Epithelial cell of proximal tubule (primary cell): Measurements from ENCODE around the gene ARMC9. TPM values are rescaled to one million over a fixed set of nuclear protein-coding genes. Genes with fewer than 3 reads are reported as not detected.

Experiments
- DNase-seq: peaks from one replicate; pipeline ENCODE4 v3.0.0-alpha.2; 2011; ENCODE audit warnings: low read depth
- H3K4me3 ChIP-seq: 2 replicates; pipeline ENCODE4 v1.5.1; 2011; ENCODE audit warnings: low read depth, mild to moderate bottlenecking, low read length
- total RNA-seq: library from RNA; depleted of rRNA; stranded (reverse); fragments of >200 nt; gene quantifications from 2 replicates; pipeline ENCODE4 v1.2.3, GENCODE V29; 2015
- TF ChIP-seq, protein P1 (sequence below): conservative IDR thresholded peaks from 2 replicates; pipeline ENCODE4 v1.5.1; 2012; ENCODE audit warnings: low read depth, mild to moderate bottlenecking, low read length

Gene ARMC9
- total RNA-seq, 1 donor from 2014 or later = 12.6 TPM

DNA sequence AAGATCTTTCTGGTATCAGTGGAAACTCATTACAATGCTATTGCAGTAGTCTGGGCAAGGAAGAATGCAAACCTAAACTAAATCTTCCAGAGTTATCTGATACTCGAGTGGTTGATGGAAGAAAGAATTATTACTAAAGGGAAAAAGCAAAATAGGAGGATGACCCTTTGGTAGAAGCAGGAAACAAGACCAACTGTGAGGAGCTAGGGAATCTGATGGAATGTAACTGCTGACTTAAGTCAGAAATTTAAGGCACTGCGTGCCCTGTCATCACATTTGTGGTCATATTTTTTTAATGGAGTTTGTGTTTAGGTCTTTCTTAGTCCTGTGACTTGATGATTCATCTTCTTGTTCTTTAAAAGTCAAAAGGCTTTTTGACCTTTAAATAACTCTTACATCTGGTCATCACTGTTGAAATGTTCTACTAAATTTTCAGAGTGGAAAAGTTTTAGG is 36.5 kb upstream of the ARMC9 start:
- H3K4me3 ChIP-seq = no peak overlapping the region
- peak; percentile 96 for DNase-seq
- TF ChIP-seq, protein P1, sequence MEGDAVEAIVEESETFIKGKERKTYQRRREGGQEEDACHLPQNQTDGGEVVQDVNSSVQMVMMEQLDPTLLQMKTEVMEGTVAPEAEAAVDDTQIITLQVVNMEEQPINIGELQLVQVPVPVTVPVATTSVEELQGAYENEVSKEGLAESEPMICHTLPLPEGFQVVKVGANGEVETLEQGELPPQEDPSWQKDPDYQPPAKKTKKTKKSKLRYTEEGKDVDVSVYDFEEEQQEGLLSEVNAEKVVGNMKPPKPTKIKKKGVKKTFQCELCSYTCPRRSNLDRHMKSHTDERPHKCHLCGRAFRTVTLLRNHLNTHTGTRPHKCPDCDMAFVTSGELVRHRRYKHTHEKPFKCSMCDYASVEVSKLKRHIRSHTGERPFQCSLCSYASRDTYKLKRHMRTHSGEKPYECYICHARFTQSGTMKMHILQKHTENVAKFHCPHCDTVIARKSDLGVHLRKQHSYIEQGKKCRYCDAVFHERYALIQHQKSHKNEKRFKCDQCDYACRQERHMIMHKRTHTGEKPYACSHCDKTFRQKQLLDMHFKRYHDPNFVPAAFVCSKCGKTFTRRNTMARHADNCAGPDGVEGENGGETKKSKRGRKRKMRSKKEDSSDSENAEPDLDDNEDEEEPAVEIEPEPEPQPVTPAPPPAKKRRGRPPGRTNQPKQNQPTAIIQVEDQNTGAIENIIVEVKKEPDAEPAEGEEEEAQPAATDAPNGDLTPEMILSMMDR = no peak

DNA sequence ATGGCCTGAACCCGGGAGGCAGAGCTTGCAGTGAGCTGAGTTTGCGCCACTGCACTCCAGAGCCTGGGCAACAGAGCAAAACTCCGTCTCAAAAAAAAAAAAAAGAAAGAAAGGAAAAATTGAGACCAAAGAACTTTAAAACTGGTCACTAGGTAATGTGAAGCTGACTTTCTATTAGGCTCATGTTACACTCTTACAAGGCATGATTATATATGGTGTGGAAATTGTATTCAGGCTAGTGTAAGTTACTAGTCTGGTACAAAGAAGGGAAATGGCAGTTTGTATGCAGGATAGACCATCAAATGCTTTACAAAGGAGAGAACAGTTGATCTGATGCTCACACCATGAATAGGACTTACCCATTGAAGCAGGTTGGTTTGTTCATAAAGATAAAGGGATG is 35.4 kb upstream of the ARMC9 start:
- no peak for DNase-seq
- no peak overlapping the region for H3K4me3 ChIP-seq
- TF ChIP-seq, protein P1 = no peak

DNA sequence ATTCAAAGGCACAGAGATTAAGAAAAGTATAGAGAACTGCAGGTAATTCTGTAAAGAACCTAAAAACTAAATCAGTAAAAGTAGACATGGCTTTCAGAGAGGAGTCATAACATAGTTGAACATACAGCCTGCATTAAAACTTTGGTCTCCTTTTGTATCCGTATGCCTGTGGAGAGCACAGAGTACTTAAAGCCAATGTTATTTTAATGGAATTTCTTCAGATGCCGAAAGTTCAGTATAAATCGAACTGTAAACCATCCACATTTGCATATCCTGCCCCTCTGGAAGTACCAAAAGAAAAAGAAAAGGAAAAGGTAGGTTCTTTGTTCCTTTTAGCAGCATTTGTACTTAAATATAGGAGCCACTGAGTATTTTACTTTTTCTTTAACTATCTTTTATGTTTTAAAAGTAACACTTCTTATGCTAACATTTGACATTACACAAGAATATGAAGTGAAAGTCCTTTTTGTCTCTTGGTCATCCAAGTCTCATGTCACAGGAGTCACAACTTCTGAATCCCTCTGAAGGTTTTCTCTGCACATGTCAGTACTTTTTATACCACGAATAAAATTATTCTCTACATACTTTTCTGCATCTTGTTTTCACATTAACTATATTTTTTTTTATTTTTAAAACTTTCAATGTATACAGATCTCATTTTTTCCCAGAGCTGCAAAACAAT is 34.9 kb upstream of the ARMC9 start:
- DNase-seq = no peak
- H3K4me3 ChIP-seq = no peak overlapping the region
- TF ChIP-seq, protein P1 = no peak

DNA sequence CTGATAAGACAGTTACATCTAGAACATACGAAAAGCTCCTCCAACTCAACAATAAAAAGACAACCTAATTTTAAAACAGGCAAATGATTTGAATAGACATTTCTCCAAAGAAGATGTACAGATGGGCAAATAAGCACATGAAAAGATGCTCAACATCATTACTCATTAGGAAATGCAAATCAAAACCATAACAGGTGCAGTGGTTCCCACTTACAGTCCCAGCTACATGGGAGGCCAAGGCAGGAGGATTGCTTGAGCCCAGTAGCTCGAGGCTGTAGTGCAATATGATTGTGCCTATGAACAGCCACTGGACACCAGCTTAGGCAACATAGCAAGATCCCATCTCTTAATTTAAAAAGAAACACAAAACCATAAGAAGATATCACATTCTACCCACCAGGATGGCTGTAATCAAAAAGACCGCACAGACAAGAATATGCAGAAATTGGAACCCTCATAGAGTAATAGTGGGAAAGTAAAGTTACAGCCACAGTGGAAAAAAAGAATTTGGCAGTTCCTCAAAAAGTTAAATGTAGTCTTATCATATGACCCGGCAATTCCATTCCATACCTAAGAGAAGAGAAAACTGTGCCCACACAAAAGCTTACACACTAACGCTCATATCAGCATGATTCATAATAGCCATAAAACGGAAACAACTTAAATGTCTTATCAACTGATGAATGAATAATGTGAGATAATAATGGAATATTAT is 30.5 kb upstream of the ARMC9 start:
- no peak overlapping the region for H3K4me3 ChIP-seq
- TF ChIP-seq, protein P1 = no peak
- no peak for DNase-seq

DNA sequence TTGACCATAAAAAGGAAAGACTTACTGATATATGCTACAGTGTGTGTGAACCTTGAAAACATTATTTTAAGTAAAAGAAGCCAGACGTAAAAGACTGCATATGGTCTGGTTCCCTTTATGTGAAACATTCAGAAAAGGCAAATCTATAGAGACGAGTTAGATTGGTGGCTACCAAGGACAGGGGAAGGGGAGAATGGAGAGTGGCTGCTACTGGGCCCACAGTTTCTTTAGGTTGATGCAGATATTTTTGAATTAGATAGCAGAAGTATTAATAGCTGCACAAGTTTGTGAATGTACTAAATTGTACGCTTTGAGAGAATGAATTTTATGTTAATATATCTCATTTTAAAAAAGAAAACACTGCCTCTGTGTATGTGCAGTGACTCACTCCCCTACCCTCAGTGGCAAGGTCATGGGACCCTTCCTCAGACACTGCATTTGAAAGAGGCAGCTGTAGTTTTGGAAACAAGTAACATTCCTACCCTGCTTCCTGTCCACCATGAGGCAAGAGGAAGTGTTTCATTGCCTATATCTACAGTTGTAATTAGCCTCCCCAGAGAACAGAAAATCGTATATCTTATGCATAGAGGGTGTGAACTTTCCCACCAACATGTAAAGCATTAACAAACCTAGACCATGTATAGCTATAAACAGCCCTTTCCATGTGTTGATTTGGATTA is 29.8 kb upstream of the ARMC9 start:
- TF ChIP-seq, protein P1 = no peak
- no peak for DNase-seq
- H3K4me3 ChIP-seq = no peak overlapping the region

DNA sequence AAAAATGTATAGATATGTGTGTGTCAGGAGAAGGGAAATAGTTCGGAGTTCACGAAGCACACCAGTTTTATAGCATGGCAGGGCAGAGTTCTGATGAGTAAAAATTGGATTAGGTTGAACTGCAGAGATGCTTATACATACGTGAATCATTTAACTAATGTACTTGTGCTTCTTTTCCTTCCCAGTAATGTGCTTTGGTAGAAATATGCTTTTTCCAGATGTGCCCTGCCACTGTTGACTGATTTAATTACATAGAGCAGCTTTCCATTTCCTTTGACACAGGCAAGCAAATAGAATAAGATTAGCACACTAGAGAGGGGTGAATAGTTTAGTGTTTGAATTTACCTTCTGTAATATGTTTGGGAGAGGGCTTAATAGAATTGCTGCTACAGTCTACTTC is 28.9 kb upstream of the ARMC9 start:
- H3K4me3 ChIP-seq = no peak overlapping the region
- no peak for DNase-seq
- TF ChIP-seq, protein P1 = no peak
